HepG2 (cell line): ENCODE results near the gene KLHL13. TPM values are rescaled to one million over a fixed set of nuclear protein-coding genes. Genes with fewer than 3 reads are reported as not detected.

Source experiments
- ATAC-seq: fragments of 200-7000 bp; cut with Tn5 transposase; 3 replicates; pipeline ENCODE4 v1.9.1; 2020; ENCODE audit warnings: mild to moderate bottlenecking, moderate library complexity
- BruUV-seq: library from RNA; stranded (reverse); fragments of 400-500 nt; replicated peaks from 2 replicates; lab custom pipeline; 2021; lab: Mats Ljungman, UMichigan
- CTCF ChIA-PET: fragments of 300-600 bp; formaldehyde crosslinking; extraction: SDS; loops from one replicate; lab custom pipeline; 2021; ENCODE audit warnings: low total read pairs, inconsistent platforms, low intra/inter-chr PET ratio; lab: Yijun Ruan, JAX
- POLR2A ChIA-PET: fragments of 350-600 bp; sonication (Branson Sonifier 250); formaldehyde crosslinking; loops from one replicate; lab custom pipeline; 2020; ENCODE audit warnings: antibody characterized with exemption, inconsistent platforms; lab: Yijun Ruan, JAX
- DNase-seq: peaks from one replicate; pipeline ENCODE4 v3.0.0-alpha.2; 2015; ENCODE audit warnings: low spot score
- FAIRE-seq: peaks from 3 replicates; lab custom pipeline; 2011; peaks lifted over from hg19 to GRCh38; lab: Jason Lieb, UNC
- H2AFZ ChIP-seq: one replicate; pipeline ENCODE4 v1.6.1; 2011; ENCODE audit warnings: low read length, inconsistent platforms
- H3K27ac ChIP-seq: fragments of 300-600 bp; 3 replicates; pipeline ENCODE4 v1.8.0; 2011; ENCODE audit warnings: mixed run types, mild to moderate bottlenecking, mixed read lengths, low read length, inconsistent platforms; ENCODE audit not compliant: insufficient read depth; ENCODE audit errors: extremely low read length
- H3K27me3 ChIP-seq, 2 experiments: fragments of 200-600 bp in 1 of 2; 2 replicates in 1 of 2; 3 replicates in 1 of 2; pipeline versions ENCODE4 v1.6.0 to v1.8.0; 2011; ENCODE audit warnings: low read length in 2 of 2, mild to moderate bottlenecking in 2 of 2, moderate library complexity in 2 of 2, inconsistent platforms in 1 of 2; ENCODE audit not compliant: insufficient read depth in 2 of 2, control insufficient read depth in 1 of 2
- H3K36me3 ChIP-seq, 2 experiments: fragments of 200-600 bp in 1 of 2; replicated peaks in 1 of 2; 2 replicates in 1 of 2; 3 replicates in 1 of 2; pipeline versions ENCODE4 v1.5.1 to v1.8.0; 2011; ENCODE audit warnings: low read length in 2 of 2, inconsistent platforms in 1 of 2; ENCODE audit not compliant: insufficient read depth in 2 of 2, control insufficient read depth in 1 of 2
- H3K4me1 ChIP-seq: 2 replicates; pipeline ENCODE4 v1.5.1; 2012; ENCODE audit warnings: low read length, inconsistent platforms; ENCODE audit not compliant: insufficient read depth
- H3K4me2 ChIP-seq: 2 replicates; pipeline ENCODE4 v1.6.0; 2011; ENCODE audit warnings: low read depth, low read length, inconsistent platforms
- H3K4me3 ChIP-seq, 3 experiments: fragments of 200-600 bp in 1 of 3; sonication (generic), shearing (Covaris generic) in 1 of 3; replicated peaks in 1 of 3; 2 replicates each; pipeline ENCODE4 v1.5.1; 2011 to 2016; ENCODE audit warnings: low read length in 3 of 3, inconsistent platforms in 2 of 3, low read depth in 2 of 3, mild to moderate bottlenecking in 2 of 3, control low read depth in 1 of 3, mixed read lengths in 1 of 3; ENCODE audit not compliant: insufficient read depth in 1 of 3
- H3K79me2 ChIP-seq: one replicate; pipeline ENCODE4 v1.6.1; 2011; ENCODE audit warnings: low read length, inconsistent platforms; ENCODE audit not compliant: insufficient read depth
- H3K9ac ChIP-seq: 2 replicates; pipeline ENCODE4 v1.6.0; 2011; ENCODE audit warnings: mild to moderate bottlenecking, low read depth, low read length, inconsistent platforms; ENCODE audit not compliant: insufficient read depth
- H3K9me3 ChIP-seq: 2 replicates; pipeline ENCODE4 v1.5.1; 2012; ENCODE audit warnings: mild to moderate bottlenecking, low read length
- H4K20me1 ChIP-seq: 2 replicates; pipeline ENCODE4 v1.6.0; 2011; ENCODE audit warnings: inconsistent platforms, mild to moderate bottlenecking, low read length, moderate library complexity; ENCODE audit not compliant: insufficient read depth
- GLI4 ChIP-seq: sonication (generic); formaldehyde crosslinking; IDR thresholded peaks from 2 replicates; pipeline ENCODE4 v1.5.1; 2020; ENCODE audit warnings: missing genetic modification reagents, mild to moderate bottlenecking, moderate library complexity, borderline replicate concordance
- HHEX ChIP-seq: IDR thresholded peaks from 2 replicates; pipeline ENCODE4 v1.6.1; 2016; ENCODE audit warnings: control low read depth
- KLF13 ChIP-seq: sonication (generic); formaldehyde crosslinking; IDR thresholded peaks from 2 replicates; pipeline ENCODE4 v1.4.0; 2020; ENCODE audit warnings: mild to moderate bottlenecking, missing genetic modification reagents
- MED1 ChIP-seq: sonication (generic); formaldehyde crosslinking; IDR thresholded peaks from 2 replicates; pipeline ENCODE4 v1.4.0; 2020; ENCODE audit warnings: missing genetic modification reagents
- MXI1 ChIP-seq: IDR thresholded peaks from 3 replicates; pipeline ENCODE4 v1.6.1; 2012; ENCODE audit warnings: low read depth, low read length, inconsistent platforms, borderline replicate concordance
- ZFP90 ChIP-seq: sonication (generic); formaldehyde crosslinking; IDR thresholded peaks from 2 replicates; pipeline ENCODE4 v1.8.0; 2022; ENCODE audit warnings: missing genetic modification reagents, mild to moderate bottlenecking, inconsistent platforms, borderline replicate concordance
- ZNF224 ChIP-seq: sonication (generic); formaldehyde crosslinking; IDR thresholded peaks from 2 replicates; pipeline ENCODE4 v1.5.0; 2020; ENCODE audit warnings: mild to moderate bottlenecking, missing genetic modification reagents
- WGBS: methylation state at CpG from one replicate; pipeline ENCODE4 v1.1.6; 2017; ENCODE audit warnings: low lambda C conversion rate; 5-methylcytosine and 5-hydroxymethylcytosine counted together
- in situ Hi-C: cut with HindIII; loops from 2 replicates; pipeline ENCODE4 v1.10.0; 2017; ENCODE audit warnings: low pct_unique_long_range_greater_than_20kb; ENCODE audit not compliant: extremely low pct_ligation_motif_present
- intact Hi-C: fragments of 100-400 bp; cut with micrococcal nuclease; formaldehyde crosslinking; loops from one replicate; pipeline ENCODE4 v1.10.0; 2022; ENCODE audit not compliant: unreplicated experiment
- polyA plus RNA-seq, 8 experiments: library from polyadenylated mRNA; depleted of rRNA in 3 of 8; stranded (reverse) in 7 of 8; unstranded in 1 of 8; fragments of >200 nt; fragmentation: Illumina TruSeq in 4 of 8; extraction: Trizol in 4 of 8; gene quantifications; 2 replicates each; pipeline versions ENCODE4 v1.2.1 to v1.2.3, GENCODE V29; 2011 to 2016; ENCODE audit warnings: low read depth in 4 of 8, missing spikeins in 1 of 8, mixed read lengths in 1 of 8; ENCODE audit not compliant: insufficient read depth in 1 of 8
- total RNA-seq, 5 experiments: library from RNA; depleted of rRNA; stranded (reverse); fragments of >200 nt; fragmentation: Illumina TruSeq; extraction: Trizol; gene quantifications; 2 replicates each; pipeline ENCODE4 v1.2.3, GENCODE V29; 2016; ENCODE audit warnings: low read depth in 1 of 5
- TF ChIP-seq, protein P1 (sequence below): sonication (generic); formaldehyde crosslinking; conservative IDR thresholded peaks from 2 replicates; pipeline ENCODE4 v1.5.0; 2020; ENCODE audit warnings: missing genetic modification reagents

Gene KLHL13
- total and polyA plus RNA-seq, 2 of the 13 experiments (the other 11 are each of a cell fraction or from before 2014, with no cell fraction given): 0.28 to 1.6 TPM

DNA sequence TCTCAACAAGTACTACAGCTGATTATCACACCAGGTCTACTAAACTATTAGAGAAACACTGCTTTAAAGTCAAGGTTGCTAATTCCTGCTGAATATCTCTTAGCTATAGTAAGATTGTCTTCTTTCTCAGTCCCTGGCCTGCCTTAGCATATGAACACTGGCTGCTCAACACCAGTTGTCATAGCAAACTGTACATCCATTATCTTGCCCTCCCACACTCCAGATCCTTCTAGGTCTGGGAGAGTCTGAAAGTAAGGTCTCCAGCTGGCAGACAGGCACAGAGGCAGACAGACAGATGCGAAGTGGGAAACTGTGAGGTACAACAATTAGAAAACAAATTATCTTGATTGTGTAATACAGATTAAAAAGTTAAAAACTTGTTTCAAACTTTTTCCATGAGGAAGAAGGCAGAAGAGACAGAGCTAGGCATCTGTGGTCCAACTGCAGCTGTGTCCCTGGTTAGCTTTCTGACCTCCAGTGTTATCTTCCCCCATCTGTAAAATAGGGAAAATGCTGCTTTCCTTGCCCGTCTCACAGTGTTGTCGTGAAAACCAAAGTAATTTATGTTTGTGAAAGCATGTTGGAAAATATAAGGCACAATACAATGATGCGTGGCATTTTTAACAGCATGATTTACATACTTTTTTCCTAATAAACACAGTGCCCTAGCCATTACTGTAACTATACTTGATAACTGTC, 133.8 kb downstream of the KLHL13 start:
- no TSS peak for BruUV-seq
- intact Hi-C loops (no loop called here), in situ Hi-C loops (no loop called here)
- POLR2A ChIA-PET: no interaction called here
- Histone ChIP-seq H3K9ac (no peak overlapping the region), H3K4me2 (no peak overlapping the region), H3K36me3 (no peaks in the 10 kb centered on the region), H3K27me3 (no peaks in the 10 kb centered on the region), H3K79me2 (no peaks in the 10 kb centered on the region), H4K20me1 (no peaks in the 10 kb centered on the region), H3K27ac (no peak overlapping the region), H3K4me1 (no peaks in the 10 kb centered on the region), H2AFZ (no peak overlapping the region), H3K9me3 (no peaks in the 10 kb centered on the region), H3K4me3 (no peak overlapping the region)
- CTCF ChIA-PET: no interaction called here
- 78% methylated on average over 4 of the region's 4 CpGs for WGBS
- ATAC-seq: no peak
- DNase-seq: no peak
- TF ChIP-seq MED1 (no peak), KLF13 (no peak), GLI4 (CRISPR knock-in tag) (no peak), ZNF224 (CRISPR knock-in tag) (no peak), MXI1 (no peak), ZFP90 (CRISPR knock-in tag) (no peak)
- TF ChIP-seq, protein P1, sequence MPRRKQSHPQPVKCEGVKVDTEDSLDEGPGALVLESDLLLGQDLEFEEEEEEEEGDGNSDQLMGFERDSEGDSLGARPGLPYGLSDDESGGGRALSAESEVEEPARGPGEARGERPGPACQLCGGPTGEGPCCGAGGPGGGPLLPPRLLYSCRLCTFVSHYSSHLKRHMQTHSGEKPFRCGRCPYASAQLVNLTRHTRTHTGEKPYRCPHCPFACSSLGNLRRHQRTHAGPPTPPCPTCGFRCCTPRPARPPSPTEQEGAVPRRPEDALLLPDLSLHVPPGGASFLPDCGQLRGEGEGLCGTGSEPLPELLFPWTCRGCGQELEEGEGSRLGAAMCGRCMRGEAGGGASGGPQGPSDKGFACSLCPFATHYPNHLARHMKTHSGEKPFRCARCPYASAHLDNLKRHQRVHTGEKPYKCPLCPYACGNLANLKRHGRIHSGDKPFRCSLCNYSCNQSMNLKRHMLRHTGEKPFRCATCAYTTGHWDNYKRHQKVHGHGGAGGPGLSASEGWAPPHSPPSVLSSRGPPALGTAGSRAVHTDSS: no peak
- no peak for FAIRE-seq

DNA sequence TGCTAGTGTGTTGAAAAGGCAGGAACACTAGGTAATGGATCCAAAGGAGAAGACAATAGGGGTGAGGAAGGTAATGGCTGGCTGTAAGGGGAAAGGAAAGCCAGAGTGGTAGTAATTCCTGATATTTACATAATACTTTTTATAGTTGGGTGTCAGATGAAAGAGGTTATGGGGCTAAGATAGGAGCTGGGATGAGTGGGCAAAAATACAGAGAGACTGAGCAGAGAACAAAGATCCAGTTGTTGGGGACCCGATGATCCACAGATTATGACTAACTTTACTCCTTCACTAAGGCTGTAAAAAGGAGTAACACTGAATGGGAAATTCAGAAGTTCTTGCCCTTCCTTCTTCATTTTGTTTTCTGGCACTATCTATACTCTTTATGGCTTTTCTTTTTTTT, 138.2 kb downstream of the KLHL13 start:
- POLR2A ChIA-PET: no interaction called here
- intact Hi-C loops (no loop called here), in situ Hi-C loops (no loop called here)
- H3K36me3 ChIP-seq: no peaks in the 10 kb centered on the region
- H3K27ac ChIP-seq: no peak overlapping the region
- TF ChIP-seq HHEX (CRISPR knock-in tag): no peak
- DNase-seq (no peak), FAIRE-seq (no peak), ATAC-seq (no peak)
- H3K27me3 ChIP-seq: no peaks in the 10 kb centered on the region
- H3K9ac ChIP-seq: no peak overlapping the region
- BruUV-seq: no TSS peak
- no peaks in the 10 kb centered on the region for H3K9me3 ChIP-seq
- 93% methylated on average over 1 of the region's 1 CpG for WGBS
- CTCF ChIA-PET: no interaction called here
- H3K4me1 ChIP-seq: no peaks in the 10 kb centered on the region
- no peak overlapping the region for H2AFZ ChIP-seq
- no peak overlapping the region for H3K4me2 ChIP-seq
- H4K20me1 ChIP-seq: no peaks in the 10 kb centered on the region
- no peaks in the 10 kb centered on the region for H3K79me2 ChIP-seq
- H3K4me3 ChIP-seq: no peak overlapping the region
